ENCODE data around the gene C5orf58. TPM values are rescaled to one million over a fixed set of nuclear protein-coding genes. Genes with fewer than 3 reads are reported as not detected.

C5orf58 gene
- total and polyA plus RNA-seq, 2 donors (not counting 1 experiment from before 2014, with no cell fraction given) = not detected

DNA sequence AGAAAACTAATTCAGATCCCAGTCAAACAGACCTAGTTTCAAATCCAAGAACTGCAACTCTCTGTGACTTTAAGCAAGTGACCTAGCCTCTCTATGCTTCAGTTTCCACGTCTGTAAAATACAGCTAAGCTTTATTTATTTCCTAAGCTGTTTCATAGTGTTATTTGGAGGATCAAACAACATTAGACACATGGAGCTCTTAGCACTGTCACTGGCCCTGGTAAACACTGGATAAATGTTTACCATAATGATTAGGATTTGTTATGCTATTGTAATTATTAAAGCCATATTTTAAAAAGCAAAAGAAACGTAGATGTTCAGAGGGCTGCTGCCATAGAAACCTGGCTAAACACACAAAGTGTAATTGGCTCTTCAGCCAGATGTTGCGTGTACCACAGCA, 26.6 kb upstream of the C5orf58 start:
- Histone ChIP-seq H3K4me1 (ENCODE audit: control insufficient read depth, extremely low read depth, insufficient read depth, low read length) (no peaks in the 10 kb centered on the region), H3K4me3 (replicated peaks in 1 of 4; ENCODE audit: control extremely low read depth in 1 of 4, insufficient read depth in 1 of 4, low read depth in 3 of 4, low read length in 4 of 4) (no peak overlapping the region), H3K27ac (ENCODE audit: insufficient read depth, low read length) (no peak overlapping the region), H3K9me3 (ENCODE audit: control insufficient read depth, insufficient read depth, low read depth, low read length) (no peaks in the 10 kb centered on the region), H3K4me2 (ENCODE audit: extremely low read depth, insufficient read depth, low read length) (no peak overlapping the region), H2AFZ (ENCODE audit: low read length) (no peak overlapping the region), H3K9ac (ENCODE audit: insufficient read depth, low read length) (no peak overlapping the region), H3K27me3 (ENCODE audit: control insufficient read depth, insufficient read depth, low read length) (no peaks in the 10 kb centered on the region), H3K36me3 (ENCODE audit: control insufficient read depth, insufficient read depth, low read length) (no peaks in the 10 kb centered on the region), H4K20me1 (ENCODE audit: control insufficient read depth, extremely low read depth, insufficient read depth, low read length) (no peaks in the 10 kb centered on the region), H3K79me2 (ENCODE audit: control insufficient read depth, insufficient read depth, low read length) (no peaks in the 10 kb centered on the region)
- no peak for TF ChIP-seq EZH2 (IDR thresholded peaks at IDR 0.05; ENCODE audit: low read length, missing control alignments)
- TF ChIP-seq, protein P1, sequence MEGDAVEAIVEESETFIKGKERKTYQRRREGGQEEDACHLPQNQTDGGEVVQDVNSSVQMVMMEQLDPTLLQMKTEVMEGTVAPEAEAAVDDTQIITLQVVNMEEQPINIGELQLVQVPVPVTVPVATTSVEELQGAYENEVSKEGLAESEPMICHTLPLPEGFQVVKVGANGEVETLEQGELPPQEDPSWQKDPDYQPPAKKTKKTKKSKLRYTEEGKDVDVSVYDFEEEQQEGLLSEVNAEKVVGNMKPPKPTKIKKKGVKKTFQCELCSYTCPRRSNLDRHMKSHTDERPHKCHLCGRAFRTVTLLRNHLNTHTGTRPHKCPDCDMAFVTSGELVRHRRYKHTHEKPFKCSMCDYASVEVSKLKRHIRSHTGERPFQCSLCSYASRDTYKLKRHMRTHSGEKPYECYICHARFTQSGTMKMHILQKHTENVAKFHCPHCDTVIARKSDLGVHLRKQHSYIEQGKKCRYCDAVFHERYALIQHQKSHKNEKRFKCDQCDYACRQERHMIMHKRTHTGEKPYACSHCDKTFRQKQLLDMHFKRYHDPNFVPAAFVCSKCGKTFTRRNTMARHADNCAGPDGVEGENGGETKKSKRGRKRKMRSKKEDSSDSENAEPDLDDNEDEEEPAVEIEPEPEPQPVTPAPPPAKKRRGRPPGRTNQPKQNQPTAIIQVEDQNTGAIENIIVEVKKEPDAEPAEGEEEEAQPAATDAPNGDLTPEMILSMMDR (conservative IDR thresholded peaks at IDR 0.05 in 1 of 2, IDR thresholded peaks at IDR 0.05 in 1 of 2; ENCODE audit: low read depth in 1 of 2, low read length in 2 of 2) = no peak
- no peak for DNase-seq (ENCODE audit: low read depth in 2 of 2)

DNA sequence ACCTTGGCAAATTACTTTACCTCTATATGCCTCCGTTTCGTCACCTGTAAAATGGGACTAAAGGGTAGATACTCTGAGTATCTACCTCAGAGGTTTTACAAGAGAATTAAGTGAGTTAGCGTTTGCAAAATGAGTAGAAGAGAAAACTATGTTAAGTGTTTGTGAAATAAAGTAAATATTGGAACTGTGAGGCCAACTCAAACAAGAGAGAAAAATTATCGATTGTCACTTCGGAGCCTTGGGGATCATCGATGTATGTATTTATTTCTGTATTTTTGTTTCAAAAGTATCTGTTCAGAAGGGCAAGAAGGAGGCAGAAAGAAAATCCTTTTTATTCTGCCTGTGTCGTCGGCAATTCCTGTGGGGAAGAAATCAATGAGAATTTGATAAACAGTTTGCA, 25.8 kb upstream of the C5orf58 start:
- no peaks in the 10 kb centered on the region for H3K36me3 ChIP-seq (ENCODE audit: control insufficient read depth, insufficient read depth, low read length)
- no peaks in the 10 kb centered on the region for H4K20me1 ChIP-seq (ENCODE audit: control insufficient read depth, extremely low read depth, insufficient read depth, low read length)
- no peak overlapping the region for H2AFZ ChIP-seq (ENCODE audit: low read length)
- no peaks in the 10 kb centered on the region for H3K27me3 ChIP-seq (ENCODE audit: control insufficient read depth, insufficient read depth, low read length)
- no peaks in the 10 kb centered on the region for H3K79me2 ChIP-seq (ENCODE audit: control insufficient read depth, insufficient read depth, low read length)
- H3K9me3 ChIP-seq (ENCODE audit: control insufficient read depth, insufficient read depth, low read depth, low read length) = no peaks in the 10 kb centered on the region
- no peak for TF ChIP-seq EZH2 (IDR thresholded peaks at IDR 0.05; ENCODE audit: low read length, missing control alignments)
- TF ChIP-seq, protein P1 (conservative IDR thresholded peaks at IDR 0.05 in 1 of 2, IDR thresholded peaks at IDR 0.05 in 1 of 2; ENCODE audit: low read depth in 1 of 2, low read length in 2 of 2) = no peak
- no peak for DNase-seq (ENCODE audit: low read depth in 2 of 2)
- H3K4me1 ChIP-seq (ENCODE audit: control insufficient read depth, extremely low read depth, insufficient read depth, low read length) = no peaks in the 10 kb centered on the region
- no peak overlapping the region for H3K9ac ChIP-seq (ENCODE audit: insufficient read depth, low read length)
- no peak overlapping the region for H3K27ac ChIP-seq (ENCODE audit: insufficient read depth, low read length)
- H3K4me2 ChIP-seq (ENCODE audit: extremely low read depth, insufficient read depth, low read length) = no peak overlapping the region
- no peak overlapping the region for H3K4me3 ChIP-seq (replicated peaks in 1 of 4; ENCODE audit: control extremely low read depth in 1 of 4, insufficient read depth in 1 of 4, low read depth in 3 of 4, low read length in 4 of 4)

- no peak for TF ChIP-seq EZH2 (IDR thresholded peaks at IDR 0.05; ENCODE audit: low read length, missing control alignments)
- TF ChIP-seq, protein P1 (conservative IDR thresholded peaks at IDR 0.05 in 1 of 2, IDR thresholded peaks at IDR 0.05 in 1 of 2; ENCODE audit: low read depth in 1 of 2, low read length in 2 of 2) = no peak
- no peaks in the 10 kb centered on the region for H3K79me2 ChIP-seq (ENCODE audit: control insufficient read depth, insufficient read depth, low read length)
- no peaks in the 10 kb centered on the region for H3K27me3 ChIP-seq (ENCODE audit: control insufficient read depth, insufficient read depth, low read length)
- no peak overlapping the region for H3K4me2 ChIP-seq (ENCODE audit: extremely low read depth, insufficient read depth, low read length)
- H2AFZ ChIP-seq (ENCODE audit: low read length) = no peak overlapping the region
- no peaks in the 10 kb centered on the region for H3K4me1 ChIP-seq (ENCODE audit: control insufficient read depth, extremely low read depth, insufficient read depth, low read length)
- no peaks in the 10 kb centered on the region for H3K36me3 ChIP-seq (ENCODE audit: control insufficient read depth, insufficient read depth, low read length)
- no peaks in the 10 kb centered on the region for H4K20me1 ChIP-seq (ENCODE audit: control insufficient read depth, extremely low read depth, insufficient read depth, low read length)
- H3K27ac ChIP-seq (ENCODE audit: insufficient read depth, low read length) = no peak overlapping the region
- H3K9ac ChIP-seq (ENCODE audit: insufficient read depth, low read length) = no peak overlapping the region
- no peak for DNase-seq (ENCODE audit: low read depth in 2 of 2)
- no peaks in the 10 kb centered on the region for H3K9me3 ChIP-seq (ENCODE audit: control insufficient read depth, insufficient read depth, low read depth, low read length)
- H3K4me3 ChIP-seq (replicated peaks in 1 of 4; ENCODE audit: control extremely low read depth in 1 of 4, insufficient read depth in 1 of 4, low read depth in 3 of 4, low read length in 4 of 4) = no peak overlapping the region
Measured at GRCh38 chr5:170211575-170212334, 21.0 kb upstream of the C5orf58 start.
